ENCODE measurements around the gene OR9A2. TPM values are rescaled to one million over a fixed set of nuclear protein-coding genes. Genes with fewer than 3 reads are reported as not detected.

The OR9A2 gene
- total RNA-seq: not detected

- H3K4me3 ChIP-seq: no peak within 1 kb of the TSS
- H3K27ac ChIP-seq: no peak within 1 kb of the TSS
- no peak for TF ChIP-seq POLR2A (IDR thresholded peaks at IDR 0.05)
- TF ChIP-seq, protein P1, sequence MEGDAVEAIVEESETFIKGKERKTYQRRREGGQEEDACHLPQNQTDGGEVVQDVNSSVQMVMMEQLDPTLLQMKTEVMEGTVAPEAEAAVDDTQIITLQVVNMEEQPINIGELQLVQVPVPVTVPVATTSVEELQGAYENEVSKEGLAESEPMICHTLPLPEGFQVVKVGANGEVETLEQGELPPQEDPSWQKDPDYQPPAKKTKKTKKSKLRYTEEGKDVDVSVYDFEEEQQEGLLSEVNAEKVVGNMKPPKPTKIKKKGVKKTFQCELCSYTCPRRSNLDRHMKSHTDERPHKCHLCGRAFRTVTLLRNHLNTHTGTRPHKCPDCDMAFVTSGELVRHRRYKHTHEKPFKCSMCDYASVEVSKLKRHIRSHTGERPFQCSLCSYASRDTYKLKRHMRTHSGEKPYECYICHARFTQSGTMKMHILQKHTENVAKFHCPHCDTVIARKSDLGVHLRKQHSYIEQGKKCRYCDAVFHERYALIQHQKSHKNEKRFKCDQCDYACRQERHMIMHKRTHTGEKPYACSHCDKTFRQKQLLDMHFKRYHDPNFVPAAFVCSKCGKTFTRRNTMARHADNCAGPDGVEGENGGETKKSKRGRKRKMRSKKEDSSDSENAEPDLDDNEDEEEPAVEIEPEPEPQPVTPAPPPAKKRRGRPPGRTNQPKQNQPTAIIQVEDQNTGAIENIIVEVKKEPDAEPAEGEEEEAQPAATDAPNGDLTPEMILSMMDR (IDR thresholded peaks at IDR 0.05): no peak
- H3K36me3 ChIP-seq: no peaks in the 10 kb centered on the region
- H3K9me3 ChIP-seq: no peaks in the 10 kb centered on the region
- no peak for DNase-seq
- intact Hi-C loops (cut with DNase I): no loop called here
- H3K27me3 ChIP-seq: no peaks in the 10 kb centered on the region
- 90% methylated on average over 1 of the region's 1 CpG for WGBS, 2 donors
- no peaks in the 10 kb centered on the region for H3K4me1 ChIP-seq
Observed at GRCh38 chr7:143027032-143027431, at the start of gene OR9A2. Gene OR9A2, minus strand, starts transcription at chr7:143027132. Its CDS starts 0 bp downstream, at chr7:143027132.

GRCh38 chr7:143074141-143074540, 47.2 kb upstream of the OR9A2 start:
- H3K4me3 ChIP-seq: no peak overlapping the region
- TF ChIP-seq, protein P1 (IDR thresholded peaks at IDR 0.05): no peak
- TF ChIP-seq POLR2A (IDR thresholded peaks at IDR 0.05): no peak
- H3K36me3 ChIP-seq: no peaks in the 10 kb centered on the region
- H3K27ac ChIP-seq: no peak overlapping the region
- no peaks in the 10 kb centered on the region for H3K27me3 ChIP-seq
- H3K9me3 ChIP-seq: no peaks in the 10 kb centered on the region
- no peaks in the 10 kb centered on the region for H3K4me1 ChIP-seq
- intact Hi-C loops (cut with DNase I): no loop called here
- no peak for DNase-seq

DNA sequence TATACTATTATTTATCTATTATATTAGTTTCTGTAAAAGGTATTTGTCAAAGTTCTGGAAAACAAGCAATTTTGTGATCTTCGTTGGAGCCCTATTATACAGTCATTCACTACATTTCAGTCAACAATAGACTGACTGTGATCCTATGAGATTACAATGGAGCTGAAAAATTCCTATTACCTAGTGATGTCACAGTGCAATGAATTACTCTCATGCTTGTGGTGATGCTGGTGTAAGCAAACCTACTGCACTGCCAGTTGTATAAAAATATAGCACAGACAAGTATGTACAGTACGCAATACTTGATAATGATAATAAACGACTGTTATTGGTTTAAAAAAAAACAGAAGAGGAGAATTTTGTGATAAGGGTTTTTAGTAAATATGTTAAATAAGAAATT, 46.6 kb upstream of the OR9A2 start:
- WGBS, 2 donors: 72 to 77% methylated on average over 3 of the region's 3 CpGs

DNA sequence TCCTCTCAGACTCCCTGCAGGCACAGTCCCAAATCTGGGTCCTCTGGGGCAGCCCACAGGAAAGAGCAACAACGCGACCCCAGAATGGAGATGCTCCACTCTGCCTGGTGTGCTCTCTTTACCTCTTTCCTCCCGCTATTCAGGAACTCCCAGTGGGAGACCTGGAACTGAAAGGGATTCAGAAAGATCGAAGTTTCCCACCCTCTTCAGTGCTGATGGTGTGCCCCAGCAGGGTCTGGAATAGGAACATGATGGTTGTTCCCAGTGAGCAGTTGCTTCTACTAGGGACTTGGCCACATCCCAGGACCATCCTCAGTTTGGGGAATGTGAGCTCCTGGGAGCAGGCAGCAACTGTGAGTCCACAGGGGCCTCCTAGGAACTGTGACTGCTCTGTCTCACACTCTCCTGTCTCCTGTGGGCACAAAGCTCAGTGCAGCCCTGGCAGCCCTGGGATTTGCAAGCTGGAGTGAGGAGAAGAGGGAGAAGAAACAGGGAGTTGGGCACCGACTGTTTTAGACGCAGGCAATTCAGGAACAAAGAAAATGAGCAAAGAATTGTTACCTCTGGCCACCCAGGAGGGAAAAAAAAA, 43.1 kb upstream of the OR9A2 start:
- no peak for DNase-seq
- Histone ChIP-seq H3K4me1 (no peaks in the 10 kb centered on the region), H3K4me3 (no peak overlapping the region), H3K27me3 (no peaks in the 10 kb centered on the region), H3K9me3 (no peaks in the 10 kb centered on the region), H3K27ac (no peak overlapping the region), H3K36me3 (no peaks in the 10 kb centered on the region)
- no peak for TF ChIP-seq POLR2A (IDR thresholded peaks at IDR 0.05)
- TF ChIP-seq, protein P1 (IDR thresholded peaks at IDR 0.05): no peak
- intact Hi-C loops (cut with DNase I): no loop called here
- 44 to 71% methylated on average over 5 to 6 of the region's 6 CpGs for WGBS, 2 donors

More for the DNA sequence above, 46.6 kb upstream of the OR9A2 start:
- Histone ChIP-seq H3K4me1 (no peaks in the 10 kb centered on the region), H3K27me3 (no peaks in the 10 kb centered on the region), H3K36me3 (no peaks in the 10 kb centered on the region), H3K4me3 (no peak overlapping the region), H3K9me3 (no peaks in the 10 kb centered on the region), H3K27ac (no peak overlapping the region)
- DNase-seq: no peak
- TF ChIP-seq, protein P1 (IDR thresholded peaks at IDR 0.05): no peak
- TF ChIP-seq POLR2A (IDR thresholded peaks at IDR 0.05): no peak
- intact Hi-C loops (cut with DNase I): no loop called here

DNA sequence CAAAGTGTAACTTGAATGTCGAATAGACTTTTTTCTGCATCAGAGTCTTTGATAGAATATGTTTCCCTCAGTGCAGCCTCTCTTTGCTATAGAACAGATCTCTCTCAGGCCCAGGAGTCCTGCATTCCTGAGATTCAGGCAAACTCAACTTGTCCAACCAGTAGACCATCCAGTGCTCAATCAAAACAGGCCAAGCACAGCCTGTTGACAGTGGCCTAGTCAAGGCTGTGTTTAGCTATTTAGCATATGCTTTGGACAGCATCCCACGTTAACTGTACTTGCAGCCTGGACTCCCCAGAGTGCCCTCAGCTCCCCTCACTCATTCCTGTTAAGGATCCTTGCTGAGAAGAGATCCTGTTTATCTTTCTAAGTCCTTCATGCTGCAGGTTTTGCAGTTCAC, 41.5 kb upstream of the OR9A2 start:
- Histone ChIP-seq H3K36me3 (no peaks in the 10 kb centered on the region), H3K27me3 (no peaks in the 10 kb centered on the region), H3K9me3 (no peaks in the 10 kb centered on the region), H3K4me1 (no peaks in the 10 kb centered on the region), H3K27ac (no peak overlapping the region), H3K4me3 (no peak overlapping the region)
- TF ChIP-seq POLR2A (IDR thresholded peaks at IDR 0.05): no peak
- TF ChIP-seq, protein P1 (IDR thresholded peaks at IDR 0.05): no peak
- WGBS, 2 donors: 66 to 68% methylated on average over 2 of the region's 2 CpGs
- DNase-seq: no peak
- intact Hi-C loops (cut with DNase I): no loop called here

Measured in esophagus squamous epithelium (tissue), 5 donors.